B cell (primary cell): Measurements from ENCODE around the gene CDS2.

Source experiments
- CTCF ChIP-seq: fragments of 200-600 bp; IDR thresholded peaks from one replicate; pipeline ENCODE4 v1.8.0; 2022; ENCODE audit warnings: antibody characterized with exemption, mild to moderate bottlenecking
- EZH2 ChIP-seq: IDR thresholded peaks from 2 replicates; pipeline ENCODE4 v1.6.1; 2012; ENCODE audit warnings: borderline replicate concordance, low read depth, mild to moderate bottlenecking, moderate library complexity, low read length; ENCODE audit not compliant: insufficient read depth, poor library complexity, severe bottlenecking

- peak; percentile 86 for TF ChIP-seq CTCF
- TF ChIP-seq EZH2, result no peak
Observed at GRCh38 chr20:5222919-5223634, 96.3 kb downstream of the CDS2 start.
